ENCODE results near the gene ASIC1. TPM values are rescaled to one million over a fixed set of nuclear protein-coding genes. Genes with fewer than 3 reads are reported as not detected.

ASIC1 gene
- total RNA-seq, 2 experiments from 2014 or later: 0.59 TPM; not detected in 1

GRCh38 chr12:50024227-50024626 lies 33.2 kb upstream of the ASIC1 start:
- no peak overlapping the region for H2AFZ ChIP-seq (ENCODE audit: low read length)
- H3K36me3 ChIP-seq (ENCODE audit: insufficient read depth, low read length): peaks cover 35% of the 10 kb centered on the region
- peaks cover 19% of the 10 kb centered on the region for H4K20me1 ChIP-seq (ENCODE audit: insufficient read depth, low read length)
- POLR2A ChIA-PET: interaction anchor here (0.6 to 2.6 kb wide), 6 partner anchors 10 to 1159 kb away, joined by 3 to 29 read pairs (median 3); partner anchors contain the start of gene CERS5
- H3K4me2 ChIP-seq (ENCODE audit: low read length): peak overlapping the region; percentile 55
- no peaks in the 10 kb centered on the region for H3K9me3 ChIP-seq (ENCODE audit: low read length)
- peaks cover 42% of the 10 kb centered on the region for H3K4me1 ChIP-seq (ENCODE audit: insufficient read depth, low read length, poor library complexity, severe bottlenecking)
- H3K4me3 ChIP-seq (ENCODE audit: low read depth, low read length, poor library complexity, severe bottlenecking): peak overlapping the region; percentile 95
- no peak for DNase-seq (ENCODE audit: low spot score)
- H3K9me2 ChIP-seq (ENCODE audit: insufficient read depth, low read length): no peaks in the 10 kb centered on the region
- peaks cover 60% of the 10 kb centered on the region for H3K79me2 ChIP-seq (ENCODE audit: insufficient read depth, low read depth, low read length)
- no TSS peak for BruUV-seq (replicated peaks)
- intact Hi-C loops (cut with micrococcal nuclease; ENCODE audit: unreplicated experiment): loop anchor here (2.0 kb wide), 1 partner anchor 17 kb away; no protein-coding TSS in a partner anchor
- peak overlapping the region; percentile 76 for H3K27ac ChIP-seq (ENCODE audit: low read depth, low read length, poor library complexity, severe bottlenecking)
- TF ChIP-seq EZH2phosphoT487 (IDR thresholded peaks at IDR 0.05; ENCODE audit: borderline replicate concordance, low read depth, low read length) (no peak), CTCF (conservative IDR thresholded peaks at IDR 0.05; ENCODE audit: low read length) (no peak)
- CTCF ChIA-PET (ENCODE audit: unreplicated experiment): no interaction called here

GRCh38 chr12:50024805-50025186 lies 32.6 kb upstream of the ASIC1 start:
- Histone ChIP-seq H3K4me1 (ENCODE audit: insufficient read depth, low read length, poor library complexity, severe bottlenecking) (peaks cover 42% of the 10 kb centered on the region), H3K36me3 (ENCODE audit: insufficient read depth, low read length) (peaks cover 33% of the 10 kb centered on the region), H3K9me2 (ENCODE audit: insufficient read depth, low read length) (no peaks in the 10 kb centered on the region), H3K79me2 (ENCODE audit: insufficient read depth, low read depth, low read length) (peaks cover 55% of the 10 kb centered on the region), H3K4me2 (ENCODE audit: low read length) (peak overlapping the region; percentile 55), H2AFZ (ENCODE audit: low read length) (peak overlapping the region; percentile 52), H3K9me3 (ENCODE audit: low read length) (no peaks in the 10 kb centered on the region), H3K27ac (ENCODE audit: low read depth, low read length, poor library complexity, severe bottlenecking) (peak overlapping the region; percentile 76), H4K20me1 (ENCODE audit: insufficient read depth, low read length) (peaks cover 18% of the 10 kb centered on the region), H3K4me3 (ENCODE audit: low read depth, low read length, poor library complexity, severe bottlenecking) (peak overlapping the region; percentile 95)
- intact Hi-C loops (cut with micrococcal nuclease; ENCODE audit: unreplicated experiment): loop anchor here (2.0 kb wide), 1 partner anchor 18 kb away; no protein-coding TSS in a partner anchor
- POLR2A ChIA-PET: interaction anchor here (0.6 to 2.6 kb wide), 9 partner anchors 11 to 1160 kb away, joined by 3 to 29 read pairs (median 4); partner anchors contain the start of genes CERS5 and SMARCD1
- CTCF ChIA-PET (ENCODE audit: unreplicated experiment): interaction anchor here (1.8 kb wide), 2 partner anchors 14 to 18 kb away, joined by 5 to 9 read pairs; no protein-coding TSS in a partner anchor
- TF ChIP-seq CTCF (conservative IDR thresholded peaks at IDR 0.05; ENCODE audit: low read length): no peak
- no peak for TF ChIP-seq EZH2phosphoT487 (IDR thresholded peaks at IDR 0.05; ENCODE audit: borderline replicate concordance, low read depth, low read length)
- no TSS peak for BruUV-seq (replicated peaks)
- DNase-seq (ENCODE audit: low spot score): peak; percentile 38

Data from OCI-LY7 (cell line).